ENCODE measurements around the gene SUV39H2.
A peak's percentile ranks its signal among the peaks of the same experiment; 100 is the strongest.

GRCh38 chr10:14878266-14879123 lies at the start of gene SUV39H2:
- TF ChIP-seq CTCF (IDR thresholded peaks at IDR 0.05), result no peak
- peak; percentile 5 to 63 for TF ChIP-seq POLR2A (IDR thresholded peaks at IDR 0.05)

Data from suprapubic skin (tissue), 3 donors.